Measurements from ENCODE around the gene TMEM200B. TPM values are rescaled to one million over a fixed set of nuclear protein-coding genes. Genes with fewer than 3 reads are reported as not detected.
"Not testable (repeated sequence)": the region's sequence is repeated elsewhere in the genome, so short reads cannot be mapped to it uniquely, and the experiment has no call there.

Gene TMEM200B
- total and polyA plus RNA-seq, 2 donors (not counting 1 experiment from before 2014, with no cell fraction given) = not detected

DNA sequence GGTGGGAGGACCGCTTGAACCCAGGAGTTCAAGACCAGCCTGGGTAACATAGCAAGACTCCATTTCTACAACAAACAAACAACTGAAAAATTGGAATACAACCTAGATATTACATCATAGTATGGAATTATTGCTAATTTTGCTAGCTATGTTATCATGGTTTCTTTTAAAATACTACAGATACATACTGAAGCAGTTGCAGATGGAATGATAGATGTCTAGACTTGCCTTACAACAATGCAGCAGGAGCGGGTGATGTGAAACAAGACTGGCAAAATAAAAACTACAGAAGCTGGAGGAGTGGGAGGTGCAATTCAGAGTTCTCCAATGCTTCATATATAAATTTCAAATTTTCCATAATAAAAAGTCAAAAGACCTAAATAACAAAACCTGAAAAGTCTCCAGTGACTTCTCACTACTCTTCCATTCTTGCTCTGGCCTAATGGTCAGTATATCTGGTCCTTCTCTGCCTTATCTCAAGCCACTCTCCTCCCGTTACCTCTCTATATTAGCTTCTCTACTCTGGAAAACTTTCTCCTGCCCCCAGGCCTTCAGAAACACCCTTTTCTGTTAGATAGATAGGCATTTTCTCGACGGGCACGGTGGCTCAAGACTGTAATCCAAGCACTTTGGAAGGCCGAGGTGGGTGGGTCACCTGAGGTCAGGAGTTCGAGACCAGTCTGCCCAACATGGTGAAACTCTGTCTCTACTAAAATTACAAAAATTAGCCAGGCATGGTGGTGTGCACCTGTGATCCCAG is 28.5 kb upstream of the TMEM200B start:
- POLR2A ChIA-PET = no interaction called here
- Histone ChIP-seq H3K27me3 (replicated peaks in 1 of 4; ENCODE audit: control extremely low read depth in 1 of 4, control insufficient read depth in 3 of 4, insufficient read depth in 4 of 4, low read length in 3 of 4) (no peaks in the 10 kb centered on the region), H3K27ac (ENCODE audit: low read length in 2 of 2) (no peak overlapping the region), H3K79me2 (ENCODE audit: control insufficient read depth, insufficient read depth, low read length) (peaks cover 9% of the 10 kb centered on the region), H2AFZ (ENCODE audit: insufficient read depth, low read depth, low read length, poor library complexity, severe bottlenecking) (no peak overlapping the region), H3K9me3 (ENCODE audit: control extremely low read depth in 1 of 3, control insufficient read depth in 2 of 3, insufficient read depth in 1 of 3, low read length in 2 of 3) (no peaks in the 10 kb centered on the region), H3K4me2 (replicated peaks; ENCODE audit: low read depth, low read length, poor library complexity, severe bottlenecking) (no peak overlapping the region), H4K20me1 (ENCODE audit: control insufficient read depth, insufficient read depth, low read length, poor library complexity, severe bottlenecking) (peaks cover 34% of the 10 kb centered on the region), H3K4me1 (ENCODE audit: control insufficient read depth in 2 of 2, insufficient read depth in 2 of 2, low read length in 2 of 2) (no peaks in the 10 kb centered on the region), H3K4me3 (ENCODE audit: control extremely low read depth in 1 of 5, extremely low read depth in 1 of 5, insufficient read depth in 1 of 5, low read depth in 2 of 5, low read length in 4 of 5) (no peak overlapping the region), H3K9ac (ENCODE audit: low read length) (no peak overlapping the region), H3K36me3 (replicated peaks in 1 of 2; ENCODE audit: control extremely low read depth in 1 of 2, control insufficient read depth in 1 of 2, extremely low read depth in 1 of 2, insufficient read depth in 2 of 2, low read length in 1 of 2) (peaks cover 3 to 89% of the 10 kb centered on the region in 2 experiments)
- Mint-ChIP-seq H3K4me3 (no peak overlapping the region), H3K9me3 (ENCODE audit: insufficient read depth) (no peaks in the 10 kb centered on the region), H3K27ac (no peak overlapping the region), H3K27me3 (no peaks in the 10 kb centered on the region), H3K4me1 (no peaks in the 10 kb centered on the region)
- TF ChIP-seq EZH2 (IDR thresholded peaks at IDR 0.05; ENCODE audit: borderline replicate concordance, insufficient read depth, low read depth, low read length, poor library complexity, severe bottlenecking) = no peak
- TF ChIP-seq, protein P1, sequence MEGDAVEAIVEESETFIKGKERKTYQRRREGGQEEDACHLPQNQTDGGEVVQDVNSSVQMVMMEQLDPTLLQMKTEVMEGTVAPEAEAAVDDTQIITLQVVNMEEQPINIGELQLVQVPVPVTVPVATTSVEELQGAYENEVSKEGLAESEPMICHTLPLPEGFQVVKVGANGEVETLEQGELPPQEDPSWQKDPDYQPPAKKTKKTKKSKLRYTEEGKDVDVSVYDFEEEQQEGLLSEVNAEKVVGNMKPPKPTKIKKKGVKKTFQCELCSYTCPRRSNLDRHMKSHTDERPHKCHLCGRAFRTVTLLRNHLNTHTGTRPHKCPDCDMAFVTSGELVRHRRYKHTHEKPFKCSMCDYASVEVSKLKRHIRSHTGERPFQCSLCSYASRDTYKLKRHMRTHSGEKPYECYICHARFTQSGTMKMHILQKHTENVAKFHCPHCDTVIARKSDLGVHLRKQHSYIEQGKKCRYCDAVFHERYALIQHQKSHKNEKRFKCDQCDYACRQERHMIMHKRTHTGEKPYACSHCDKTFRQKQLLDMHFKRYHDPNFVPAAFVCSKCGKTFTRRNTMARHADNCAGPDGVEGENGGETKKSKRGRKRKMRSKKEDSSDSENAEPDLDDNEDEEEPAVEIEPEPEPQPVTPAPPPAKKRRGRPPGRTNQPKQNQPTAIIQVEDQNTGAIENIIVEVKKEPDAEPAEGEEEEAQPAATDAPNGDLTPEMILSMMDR (IDR thresholded peaks at IDR 0.05) = no peak
- CTCF ChIA-PET = interaction anchor here (1.1 kb wide), 1 partner anchor 270 kb away, joined by 3 read pairs; no protein-coding TSS in a partner anchor
- whole genome bisulfite sequencing (ENCODE audit: insufficient coverage) = 91% methylated on average over 6 of the region's 8 CpGs
- ATAC-seq (ENCODE audit: low read depth) = no peak
- intact Hi-C loops (cut with micrococcal nuclease) = no loop called here
- DNase-seq = no peak

- H3K4me2 ChIP-seq (replicated peaks; ENCODE audit: low read depth, low read length, poor library complexity, severe bottlenecking); intact Hi-C loops (cut with micrococcal nuclease); H3K4me3 ChIP-seq (ENCODE audit: control extremely low read depth in 1 of 5, extremely low read depth in 1 of 5, insufficient read depth in 1 of 5, low read depth in 2 of 5, low read length in 4 of 5); POLR2A ChIA-PET; H3K9me3 Mint-ChIP-seq (ENCODE audit: insufficient read depth); H3K27me3 Mint-ChIP-seq; H3K27ac Mint-ChIP-seq; H3K4me1 Mint-ChIP-seq; H3K27ac ChIP-seq (ENCODE audit: low read length in 2 of 2); CTCF ChIA-PET; H3K9me3 ChIP-seq (ENCODE audit: control extremely low read depth in 1 of 3, control insufficient read depth in 2 of 3, insufficient read depth in 1 of 3, low read length in 2 of 3); H3K4me1 ChIP-seq (ENCODE audit: control insufficient read depth in 2 of 2, insufficient read depth in 2 of 2, low read length in 2 of 2); H3K9ac ChIP-seq (ENCODE audit: low read length); H3K79me2 ChIP-seq (ENCODE audit: control insufficient read depth, insufficient read depth, low read length); H3K4me3 Mint-ChIP-seq; H3K27me3 ChIP-seq (replicated peaks in 1 of 4; ENCODE audit: control extremely low read depth in 1 of 4, control insufficient read depth in 3 of 4, insufficient read depth in 4 of 4, low read length in 3 of 4); H2AFZ ChIP-seq (ENCODE audit: insufficient read depth, low read depth, low read length, poor library complexity, severe bottlenecking); ATAC-seq (ENCODE audit: low read depth); DNase-seq: not testable (repeated sequence)
- peaks cover 5 to 82% of the 10 kb centered on the region in 2 experiments for H3K36me3 ChIP-seq (replicated peaks in 1 of 2; ENCODE audit: control extremely low read depth in 1 of 2, control insufficient read depth in 1 of 2, extremely low read depth in 1 of 2, insufficient read depth in 2 of 2, low read length in 1 of 2)
- WGBS (ENCODE audit: insufficient coverage) = 98% methylated on average over 9 of the region's 9 CpGs
- H4K20me1 ChIP-seq (ENCODE audit: control insufficient read depth, insufficient read depth, low read length, poor library complexity, severe bottlenecking) = peaks cover 24% of the 10 kb centered on the region
These were observed 26.6 kb upstream of the TMEM200B start for GRCh38 chr1:29150346-29150745.

Data from B cell (primary cell).